ENCODE data around the gene GRM5. TPM values are rescaled to one million over a fixed set of nuclear protein-coding genes. Genes with fewer than 3 reads are reported as not detected.
A peak's percentile ranks its signal among the peaks of the same experiment; 100 is the strongest.

The GRM5 gene
- total and polyA plus RNA-seq, 2 donors from 2014 or later, result 0.06 to 0.63 TPM

DNA sequence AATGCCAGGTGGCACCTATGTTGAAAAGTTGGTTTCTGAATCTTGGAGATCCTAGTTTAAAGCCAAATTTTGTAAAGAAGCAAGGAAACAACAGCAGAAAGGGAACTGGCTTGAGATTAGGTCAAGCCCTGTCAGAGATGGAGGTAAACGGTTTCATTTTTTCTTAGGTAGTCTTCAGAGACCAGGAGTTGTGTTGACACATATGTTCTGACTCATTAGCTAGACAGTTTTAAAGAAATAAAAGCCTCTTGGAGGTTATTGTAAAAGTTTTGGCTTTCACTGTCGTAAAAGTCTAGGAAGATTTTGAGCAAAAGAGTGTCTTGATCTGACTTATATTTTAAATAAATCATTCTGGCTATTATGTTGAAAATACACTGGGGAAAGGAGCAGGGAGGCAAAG lies 576.8 kb downstream of the GRM5 start:
- TF ChIP-seq, protein P1, sequence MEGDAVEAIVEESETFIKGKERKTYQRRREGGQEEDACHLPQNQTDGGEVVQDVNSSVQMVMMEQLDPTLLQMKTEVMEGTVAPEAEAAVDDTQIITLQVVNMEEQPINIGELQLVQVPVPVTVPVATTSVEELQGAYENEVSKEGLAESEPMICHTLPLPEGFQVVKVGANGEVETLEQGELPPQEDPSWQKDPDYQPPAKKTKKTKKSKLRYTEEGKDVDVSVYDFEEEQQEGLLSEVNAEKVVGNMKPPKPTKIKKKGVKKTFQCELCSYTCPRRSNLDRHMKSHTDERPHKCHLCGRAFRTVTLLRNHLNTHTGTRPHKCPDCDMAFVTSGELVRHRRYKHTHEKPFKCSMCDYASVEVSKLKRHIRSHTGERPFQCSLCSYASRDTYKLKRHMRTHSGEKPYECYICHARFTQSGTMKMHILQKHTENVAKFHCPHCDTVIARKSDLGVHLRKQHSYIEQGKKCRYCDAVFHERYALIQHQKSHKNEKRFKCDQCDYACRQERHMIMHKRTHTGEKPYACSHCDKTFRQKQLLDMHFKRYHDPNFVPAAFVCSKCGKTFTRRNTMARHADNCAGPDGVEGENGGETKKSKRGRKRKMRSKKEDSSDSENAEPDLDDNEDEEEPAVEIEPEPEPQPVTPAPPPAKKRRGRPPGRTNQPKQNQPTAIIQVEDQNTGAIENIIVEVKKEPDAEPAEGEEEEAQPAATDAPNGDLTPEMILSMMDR (IDR thresholded peaks at IDR 0.05; ENCODE audit: borderline replicate concordance, extremely low read depth, insufficient read depth), result no peak
- Histone ChIP-seq H3K4me1 (ENCODE audit: control insufficient read depth in 2 of 3, insufficient read depth in 2 of 3, low read depth in 1 of 3, low read length in 3 of 3) (no peaks in the 10 kb centered on the region), H3K9ac (ENCODE audit: low read length in 3 of 3) (no peak overlapping the region), H3K27ac (ENCODE audit: low read depth in 2 of 2, low read length in 2 of 2) (no peak overlapping the region), H3K9me3 (ENCODE audit: control insufficient read depth in 2 of 3, insufficient read depth in 1 of 3, low read length in 3 of 3) (no peaks in the 10 kb centered on the region), H3K4me3 (ENCODE audit: low read length in 3 of 3) (no peak overlapping the region), H3K27me3 (ENCODE audit: control insufficient read depth, insufficient read depth, low read length) (no peaks in the 10 kb centered on the region), H3K36me3 (ENCODE audit: control insufficient read depth in 2 of 3, insufficient read depth in 3 of 3, low read length in 3 of 3) (no peaks in the 10 kb centered on the region)
- FAIRE-seq (no peak), DNase-seq (peak in 1 of 5 donors; percentile 22)
- intact Hi-C loops (cut with DNase I), result no loop called here

DNA sequence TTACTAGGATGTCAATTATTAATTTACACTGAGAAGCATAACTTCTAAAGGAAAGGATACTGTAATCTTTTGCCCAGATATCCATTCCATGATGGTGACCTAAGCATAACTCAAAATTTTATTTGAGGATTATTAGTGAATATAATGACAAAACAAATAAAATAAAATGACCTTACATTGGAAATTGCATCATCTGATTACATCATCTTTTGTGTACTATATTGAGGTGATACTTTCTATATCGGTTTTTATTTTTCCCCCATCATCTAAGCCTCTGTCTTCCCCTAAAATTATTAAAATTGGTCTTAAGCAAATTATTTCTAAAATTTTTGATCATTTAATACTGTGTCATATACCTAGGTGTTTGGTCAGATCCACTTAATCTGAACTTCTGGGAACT lies 578.1 kb downstream of the GRM5 start:
- intact Hi-C loops (cut with DNase I), result no loop called here

DNA sequence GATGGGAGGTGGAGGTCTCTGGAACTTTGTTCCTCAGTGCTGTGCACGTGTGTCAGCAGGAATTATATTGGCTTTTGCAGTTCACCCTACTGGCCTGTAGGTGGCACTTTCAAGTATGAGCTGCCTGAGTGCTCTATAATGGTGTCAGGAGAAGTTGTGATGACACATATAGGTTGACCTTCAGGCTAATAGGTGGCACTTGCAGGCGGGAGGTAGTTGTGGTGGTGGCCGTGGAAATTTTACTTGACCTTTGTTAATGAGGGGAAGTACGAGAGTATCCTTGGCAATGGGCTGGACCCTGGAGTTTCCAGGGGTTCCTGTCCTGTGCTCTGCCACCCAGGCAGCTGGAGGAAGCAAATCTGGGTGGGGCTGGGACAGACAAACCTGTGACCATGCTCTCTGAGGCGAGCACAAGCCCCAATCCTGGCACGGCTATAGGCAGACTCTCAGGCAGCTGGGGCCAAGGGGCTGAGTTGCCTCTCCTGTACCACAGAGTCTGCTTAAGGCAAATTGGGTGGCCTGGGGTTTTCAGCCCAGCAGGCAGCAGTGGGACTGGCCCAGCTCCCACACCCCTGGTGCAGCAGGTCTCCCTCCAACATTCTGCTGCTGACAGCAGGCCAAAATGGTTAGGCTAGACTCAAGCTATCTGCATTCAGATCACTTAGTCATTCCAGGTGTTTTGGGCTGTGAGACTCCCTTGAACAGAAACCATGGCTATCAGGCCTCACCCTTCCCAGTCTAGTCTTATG lies 580.7 kb downstream of the GRM5 start:
- Histone ChIP-seq H3K27me3 (ENCODE audit: control insufficient read depth, insufficient read depth, low read length) (no peaks in the 10 kb centered on the region), H3K4me1 (ENCODE audit: control insufficient read depth in 2 of 3, insufficient read depth in 2 of 3, low read depth in 1 of 3, low read length in 3 of 3) (no peaks in the 10 kb centered on the region), H3K27ac (ENCODE audit: low read depth in 2 of 2, low read length in 2 of 2) (no peak overlapping the region), H3K9ac (ENCODE audit: low read length in 3 of 3) (no peak overlapping the region), H3K36me3 (ENCODE audit: control insufficient read depth in 2 of 3, insufficient read depth in 3 of 3, low read length in 3 of 3) (no peaks in the 10 kb centered on the region), H3K4me3 (ENCODE audit: low read length in 3 of 3) (no peak overlapping the region), H3K9me3 (ENCODE audit: control insufficient read depth in 2 of 3, insufficient read depth in 1 of 3, low read length in 3 of 3) (no peaks in the 10 kb centered on the region)
- intact Hi-C loops (cut with DNase I), result no loop called here
- FAIRE-seq (no peak), DNase-seq (peak in 1 of 5 donors; percentile 70)
- TF ChIP-seq, protein P1 (IDR thresholded peaks at IDR 0.05; ENCODE audit: borderline replicate concordance, extremely low read depth, insufficient read depth), result peak; percentile 62

More for the DNA sequence above, 578.1 kb downstream of the GRM5 start:
- no peaks in the 10 kb centered on the region for H3K9me3 ChIP-seq (ENCODE audit: control insufficient read depth in 2 of 3, insufficient read depth in 1 of 3, low read length in 3 of 3)
- DNase-seq, result no peak
- no peak for FAIRE-seq
- TF ChIP-seq, protein P1 (IDR thresholded peaks at IDR 0.05; ENCODE audit: borderline replicate concordance, extremely low read depth, insufficient read depth), result no peak
- no peak overlapping the region for H3K9ac ChIP-seq (ENCODE audit: low read length in 3 of 3)
- no peaks in the 10 kb centered on the region for H3K27me3 ChIP-seq (ENCODE audit: control insufficient read depth, insufficient read depth, low read length)
- H3K27ac ChIP-seq (ENCODE audit: low read depth in 2 of 2, low read length in 2 of 2), result no peak overlapping the region
- H3K36me3 ChIP-seq (ENCODE audit: control insufficient read depth in 2 of 3, insufficient read depth in 3 of 3, low read length in 3 of 3), result no peaks in the 10 kb centered on the region
- H3K4me1 ChIP-seq (ENCODE audit: control insufficient read depth in 2 of 3, insufficient read depth in 2 of 3, low read depth in 1 of 3, low read length in 3 of 3), result no peaks in the 10 kb centered on the region
- H3K4me3 ChIP-seq (ENCODE audit: low read length in 3 of 3), result no peak overlapping the region

Data from kidney (tissue), 14 donors.